Midbrain (tissue), 1 donor: ENCODE results near the gene FUZ.

Experiments used
- DNase-seq: peaks from one replicate; lab custom pipeline; 2025; lab: John Stamatoyannopoulos, UW

FUZ gene

GRCh38 chr19:49781394-49781793 is 31.7 kb downstream of the FUZ start:
- no peak for DNase-seq

GRCh38 chr19:49780861-49781260 is 32.2 kb downstream of the FUZ start:
- DNase-seq, result no peak

- no peak for DNase-seq
Observed at GRCh38 chr19:49779731-49780555, 33.1 kb downstream of the FUZ start.

GRCh38 chr19:49776371-49776764 is 36.7 kb downstream of the FUZ start:
- DNase-seq, result no peak

GRCh38 chr19:49775742-49776370 is 37.2 kb downstream of the FUZ start:
- no peak for DNase-seq

GRCh38 chr19:49774969-49775368 is 38.1 kb downstream of the FUZ start:
- no peak for DNase-seq

- DNase-seq, result no peak
Observed at GRCh38 chr19:49773663-49774350, 39.3 kb downstream of the FUZ start.

GRCh38 chr19:49772850-49773432 is 40.2 kb downstream of the FUZ start:
- DNase-seq, result no peak

- DNase-seq, result no peak
Observed at GRCh38 chr19:49771674-49772139, 41.4 kb downstream of the FUZ start.

GRCh38 chr19:49770529-49770928 is 42.6 kb downstream of the FUZ start:
- no peak for DNase-seq

GRCh38 chr19:49767967-49768581 is 45.0 kb downstream of the FUZ start:
- DNase-seq, result no peak

- DNase-seq, result no peak
Observed at GRCh38 chr19:49767381-49767780, 45.7 kb downstream of the FUZ start.

GRCh38 chr19:49766930-49767299 is 46.2 kb downstream of the FUZ start, which contains the start of gene AP2A1:
Gene AP2A1 (plus strand): TSS chr19:49767001. CDS start chr19:49767134, 133 bp downstream.
- no peak for DNase-seq

- DNase-seq, result peak; percentile 100
Observed at GRCh38 chr19:49766007-49766929, 46.8 kb downstream of the FUZ start.

- no peak for DNase-seq
Observed at GRCh38 chr19:49764341-49764740, 48.8 kb downstream of the FUZ start.

- DNase-seq, result no peak
Observed at GRCh38 chr19:49763230-49763629, 49.9 kb downstream of the FUZ start, which contains the start of gene TSKS. Gene TSKS (minus strand): TSS chr19:49763306. CDS start chr19:49763247, 59 bp downstream.

- no peak for DNase-seq
Observed at GRCh38 chr19:49761625-49762311, 51.3 kb downstream of the FUZ start.

- no peak for DNase-seq
Observed at GRCh38 chr19:49761249-49761624, 51.9 kb downstream of the FUZ start.

GRCh38 chr19:49758292-49758691 is 54.8 kb downstream of the FUZ start:
- DNase-seq, result no peak
